Stimulated activated CD4-positive, alpha-beta T cell treated with anti-CD3 and anti-CD28 coated beads, TNF-alpha, amount 100 ng/mL, for 24 hours (primary cell): Measurements from ENCODE around the gene RETREG1.

Experiments
- DNase-seq, 3 experiments: peaks; one replicate each; pipeline ENCODE4 v3.0.0-alpha.2; 2020; ENCODE audit warnings: low read depth in 3 of 3

RETREG1 gene

GRCh38 chr5:16585041-16585667 lies 31.6 kb downstream of the RETREG1 start:
- DNase-seq: no peak

- no peak for DNase-seq
Observed at GRCh38 chr5:16582081-16582480, 34.7 kb downstream of the RETREG1 start.

- no peak for DNase-seq
Observed at GRCh38 chr5:16580382-16580781, 36.4 kb downstream of the RETREG1 start.

DNA sequence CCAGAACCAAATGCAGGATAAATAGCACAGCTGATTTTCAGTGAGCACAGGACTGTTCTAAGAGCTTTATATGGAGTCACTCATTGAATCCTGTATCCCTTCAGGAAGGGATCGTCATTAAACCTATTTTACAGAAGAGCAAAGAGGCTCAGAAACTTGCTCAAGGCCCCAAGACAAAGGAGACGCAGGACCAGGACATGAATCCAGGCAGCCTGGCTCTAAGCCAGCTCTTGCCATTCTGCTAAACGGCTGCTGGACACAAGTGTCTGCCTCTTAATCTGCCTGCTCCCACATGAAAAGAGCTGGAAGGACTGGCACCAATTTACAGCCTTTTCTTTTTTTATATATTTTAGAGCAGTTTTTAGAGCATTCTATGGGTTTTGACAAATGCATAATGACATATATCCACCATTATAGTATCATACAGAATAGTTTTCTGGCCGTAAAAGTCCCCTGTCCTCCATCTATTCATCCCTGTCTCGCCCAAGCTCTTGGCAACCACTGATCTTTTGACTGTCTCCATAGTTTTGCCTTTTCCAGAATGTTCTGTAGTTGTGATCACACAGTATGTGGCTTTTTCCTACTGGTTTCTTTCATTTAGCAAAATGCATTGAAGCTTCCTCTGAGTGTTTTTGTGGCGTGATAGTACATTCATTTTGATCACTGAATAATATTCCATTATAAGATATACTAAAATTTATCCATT lies 37.5 kb downstream of the RETREG1 start:
- DNase-seq: no peak

GRCh38 chr5:16578474-16578883 lies 38.3 kb downstream of the RETREG1 start:
- DNase-seq: no peak

- no peak for DNase-seq
Observed at GRCh38 chr5:16577677-16578076, 39.1 kb downstream of the RETREG1 start.

- DNase-seq: no peak
Observed at GRCh38 chr5:16574789-16575721, 41.7 kb downstream of the RETREG1 start.

DNA sequence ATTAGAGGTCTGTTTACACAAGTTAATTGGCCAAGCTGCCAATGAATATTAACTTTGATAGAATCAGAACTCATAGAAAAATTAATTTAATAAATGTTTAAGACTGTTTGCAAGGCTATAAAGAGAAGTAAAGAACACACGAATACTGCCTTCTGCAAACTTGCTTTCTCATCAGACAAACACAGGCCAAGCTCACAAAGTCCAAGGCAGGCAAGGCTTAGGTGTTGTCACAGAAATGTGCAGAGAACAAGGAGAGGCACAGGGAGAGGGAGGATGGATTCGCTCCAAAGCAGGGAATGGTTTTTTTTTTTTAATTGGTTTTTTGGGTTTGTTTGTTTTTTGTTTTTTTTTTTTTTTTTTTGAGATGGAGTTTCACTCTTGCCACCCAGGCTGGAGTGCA lies 43.4 kb downstream of the RETREG1 start:
- no peak for DNase-seq

DNA sequence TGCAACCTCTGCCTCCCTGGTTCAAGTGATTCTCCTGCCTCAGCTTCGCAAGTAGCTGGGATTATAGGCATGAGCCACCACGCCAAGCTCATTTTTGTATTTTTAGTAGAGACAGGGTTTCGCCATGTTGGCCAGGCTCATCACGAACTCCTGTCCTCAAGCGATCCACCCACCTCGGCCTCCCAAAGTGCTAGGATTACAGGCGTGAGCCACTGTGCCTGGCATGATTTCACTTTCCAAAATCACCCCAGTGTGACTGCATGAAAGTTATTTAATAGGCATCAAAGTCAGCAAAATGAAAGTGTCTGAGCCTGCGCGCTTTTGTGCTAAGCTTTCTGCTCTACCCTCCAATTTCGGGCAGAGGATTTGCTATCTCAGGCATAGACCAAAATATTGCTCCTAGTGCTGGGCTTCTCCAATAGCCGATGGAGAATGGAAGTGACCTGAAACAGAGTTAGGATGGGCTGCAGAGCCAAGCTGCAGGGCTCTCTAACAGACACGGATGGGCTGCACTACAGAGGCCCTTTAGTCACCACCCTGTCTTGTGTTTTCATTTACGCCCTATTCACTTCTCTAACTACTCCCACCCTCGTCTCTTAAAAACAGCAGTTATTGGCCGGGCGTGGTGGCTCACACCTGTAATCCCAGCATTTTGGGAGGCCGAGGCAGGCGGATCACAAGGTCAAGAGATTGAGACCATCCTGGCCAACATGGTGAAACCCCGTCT lies 44.3 kb downstream of the RETREG1 start:
- DNase-seq: no peak

DNA sequence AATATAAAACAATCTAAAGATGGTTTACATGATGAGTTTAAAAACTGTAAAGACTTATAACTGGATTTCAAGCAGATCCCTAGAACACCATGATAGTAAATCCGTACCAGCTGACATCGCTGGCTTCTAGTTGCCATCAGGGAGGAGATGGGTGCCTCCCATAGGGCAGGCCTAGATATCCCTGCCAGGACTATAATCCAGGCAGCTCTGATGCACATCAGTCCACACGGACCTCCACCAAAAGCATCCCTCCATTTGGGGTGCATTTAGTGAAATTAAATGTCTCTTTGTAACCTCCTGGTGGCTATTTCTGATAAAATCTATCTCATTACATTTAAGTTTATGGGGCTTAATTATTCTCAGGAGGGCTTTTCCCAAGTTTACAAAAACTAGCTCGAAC lies 45.8 kb downstream of the RETREG1 start:
- no peak for DNase-seq

- no peak for DNase-seq
Observed at GRCh38 chr5:16570121-16570815, 46.5 kb downstream of the RETREG1 start.

DNA sequence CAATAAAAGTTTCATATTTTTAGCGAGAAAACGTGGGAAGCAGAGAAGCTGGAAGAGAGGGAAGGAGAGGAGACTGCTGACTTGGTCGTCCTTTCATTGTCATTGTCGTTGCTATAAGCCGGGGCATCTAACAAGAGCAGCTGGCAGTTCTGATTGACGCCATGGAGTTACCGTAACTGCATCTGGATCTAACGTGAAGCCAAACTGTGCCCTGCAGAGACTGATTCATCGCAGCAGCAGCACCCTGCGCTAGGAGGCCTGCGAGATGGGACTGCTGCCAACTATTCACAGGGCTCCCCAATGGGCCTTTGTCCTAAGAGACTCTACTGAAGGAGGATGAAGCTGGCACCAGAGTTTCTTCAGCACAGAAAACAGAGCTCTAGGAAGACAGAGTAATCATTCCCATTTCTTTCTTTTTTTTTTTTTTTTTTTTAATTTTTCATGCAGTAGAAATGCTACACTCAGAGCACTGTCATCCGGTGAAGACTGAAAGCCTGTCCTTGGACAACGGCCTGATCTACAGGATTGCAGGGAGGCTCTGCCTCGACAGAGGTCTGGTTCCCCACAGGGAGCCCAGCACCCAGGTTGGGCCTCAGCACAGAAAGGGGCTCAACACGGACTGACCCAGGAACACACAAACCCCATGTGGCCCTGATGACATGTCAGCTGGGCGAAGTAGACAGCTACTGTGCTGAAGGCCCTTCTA lies 47.8 kb downstream of the RETREG1 start:
- no peak for DNase-seq

GRCh38 chr5:16567365-16567764 lies 49.4 kb downstream of the RETREG1 start:
- DNase-seq: no peak

DNA sequence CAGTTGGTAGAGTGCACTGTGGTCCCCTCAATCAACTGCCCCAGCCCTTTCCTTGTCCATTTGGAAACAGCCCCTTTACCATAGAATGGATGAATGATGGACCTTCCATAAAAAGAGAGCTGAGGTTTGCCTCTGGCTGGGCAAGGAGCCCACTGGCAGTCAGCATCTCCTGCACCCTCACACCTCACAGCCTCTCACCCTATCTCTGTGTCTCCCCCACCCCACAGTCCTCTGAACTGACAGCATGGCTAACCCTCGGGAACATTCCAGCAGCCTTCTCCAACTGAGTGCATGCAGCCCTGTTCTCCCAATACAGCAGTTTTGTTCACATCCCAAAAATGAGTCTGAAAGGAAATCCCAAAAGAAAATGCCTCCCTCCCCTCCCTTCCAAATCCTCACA lies 51.7 kb downstream of the RETREG1 start:
- no peak for DNase-seq

GRCh38 chr5:16564248-16564867 lies 52.4 kb downstream of the RETREG1 start:
- no peak for DNase-seq

GRCh38 chr5:16563686-16564085 lies 53.1 kb downstream of the RETREG1 start:
- no peak for DNase-seq

DNA sequence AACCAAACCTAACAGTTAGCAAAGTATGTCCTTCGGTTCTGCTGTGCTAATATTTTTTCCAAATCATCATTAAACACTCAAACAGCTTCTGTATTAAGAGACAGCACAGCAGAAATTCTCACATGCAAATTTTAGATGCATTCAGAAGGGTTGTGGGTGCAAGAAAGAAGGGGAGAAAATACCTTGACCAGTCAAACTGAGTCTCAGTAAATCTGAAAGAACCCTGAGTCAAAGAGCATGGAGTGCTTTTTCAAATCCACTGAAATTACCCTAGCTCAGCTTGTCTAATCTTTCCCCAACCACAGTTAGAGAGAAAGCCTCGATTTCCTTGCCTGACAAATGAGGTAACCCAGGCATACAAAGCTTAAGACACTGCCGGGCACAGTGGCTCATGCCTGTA lies 55.1 kb downstream of the RETREG1 start:
- DNase-seq: no peak

DNA sequence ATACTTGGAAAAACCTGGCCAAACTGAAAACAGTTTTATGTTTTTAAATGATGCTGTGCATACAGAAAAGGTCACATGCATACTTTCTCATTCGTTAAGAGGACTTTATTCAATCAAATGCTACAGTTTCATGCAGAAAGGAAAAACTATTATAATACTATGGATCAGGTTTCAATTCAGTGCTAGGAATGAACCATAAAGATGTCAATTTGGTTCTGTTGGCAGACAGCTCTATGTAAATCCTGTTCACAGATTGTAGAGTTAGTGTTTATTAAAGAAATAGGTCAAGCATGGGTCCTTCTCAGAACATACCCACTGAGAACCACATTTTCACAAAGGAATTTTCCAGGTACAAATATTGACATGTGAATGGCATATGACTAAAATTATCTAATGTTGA lies 57.1 kb downstream of the RETREG1 start:
- DNase-seq: no peak

- DNase-seq: no peak
Observed at GRCh38 chr5:16558984-16559629, 57.7 kb downstream of the RETREG1 start.

DNA sequence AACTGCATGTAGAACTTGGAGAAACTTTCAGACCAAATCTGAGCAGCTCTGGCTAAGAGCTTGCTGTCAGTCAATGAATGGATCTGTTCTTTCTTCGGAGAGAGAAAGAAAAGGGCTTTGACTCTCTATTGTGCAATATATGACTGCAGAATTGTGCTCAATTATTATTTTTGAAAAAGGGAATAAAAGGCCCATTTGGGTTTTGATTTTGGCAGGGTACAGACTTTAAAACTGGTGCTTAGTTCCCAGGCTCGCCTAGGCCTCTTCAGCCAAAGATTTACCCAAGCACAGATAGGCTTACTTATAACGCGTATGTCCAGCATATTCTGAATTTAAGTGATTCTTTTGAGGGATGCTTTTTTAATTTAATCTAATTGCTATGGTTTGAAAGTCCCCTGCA lies 59.3 kb downstream of the RETREG1 start:
- no peak for DNase-seq
